ENCODE measurements around the gene TMEM154. TPM values are rescaled to one million over a fixed set of nuclear protein-coding genes. Genes with fewer than 3 reads are reported as not detected.

The TMEM154 gene
- total RNA-seq, 1 experiment from 2014 or later, result 41.5 TPM

GRCh38 chr4:152661649-152662048 lies 18.1 kb downstream of the TMEM154 start:
- no peak for TF ChIP-seq CTCF (IDR thresholded peaks at IDR 0.05; ENCODE audit: unreplicated experiment)
- no TSS peak for BruUV-seq (replicated peaks)
- CTCF ChIA-PET, result interaction anchor here (0.6 to 1.6 kb wide), 2 partner anchors 19 to 20 kb away, joined by 3 read pairs; no protein-coding TSS in a partner anchor
- no peak overlapping the region for H3K4me3 Mint-ChIP-seq (ENCODE audit: unreplicated experiment)
- H3K27me3 Mint-ChIP-seq (ENCODE audit: insufficient read depth, unreplicated experiment), result no peaks in the 10 kb centered on the region
- no peak for DNase-seq (ENCODE audit: unreplicated experiment)
- H3K9me3 Mint-ChIP-seq (ENCODE audit: unreplicated experiment), result peaks cover 16% of the 10 kb centered on the region
- POLR2A ChIA-PET, result no interaction called here
- peaks cover 7% of the 10 kb centered on the region for H3K4me1 Mint-ChIP-seq (ENCODE audit: insufficient read depth, unreplicated experiment)
- H3K27ac Mint-ChIP-seq (ENCODE audit: low read depth, unreplicated experiment), result no peak overlapping the region
- no peaks in the 10 kb centered on the region for H3K36me3 Mint-ChIP-seq (ENCODE audit: insufficient read depth, unreplicated experiment)
- intact Hi-C loops (cut with micrococcal nuclease), result no loop called here

DNA sequence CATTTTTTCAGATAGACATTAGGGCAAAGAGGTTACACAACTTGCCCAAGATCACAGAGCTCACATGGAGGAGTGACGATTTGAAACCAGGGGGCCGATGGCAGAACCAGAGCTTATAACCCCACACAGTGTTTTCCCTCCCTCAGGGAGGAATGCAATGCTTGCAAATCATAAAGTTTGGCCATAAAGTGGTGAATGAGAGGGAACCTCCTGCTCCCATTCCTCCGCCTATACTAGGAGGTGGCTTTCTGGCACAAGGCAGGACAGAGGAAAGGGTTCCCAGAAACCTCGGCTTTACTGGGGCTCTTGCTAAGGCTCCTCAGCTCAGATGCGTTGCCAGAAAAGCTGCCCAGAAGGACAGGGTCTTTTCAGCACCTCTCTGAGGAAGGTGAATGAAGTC lies 19.3 kb downstream of the TMEM154 start:
- ChIA-PET CTCF (no interaction called here), POLR2A (interaction anchor here (0.6 to 0.8 kb wide), 3 partner anchors 14 to 159 kb away, joined by 3 read pairs; no protein-coding TSS in a partner anchor)
- H3K36me3 Mint-ChIP-seq (ENCODE audit: insufficient read depth, unreplicated experiment), result no peaks in the 10 kb centered on the region
- BruUV-seq (replicated peaks), result no TSS peak
- peaks cover 7% of the 10 kb centered on the region for H3K4me1 Mint-ChIP-seq (ENCODE audit: insufficient read depth, unreplicated experiment)
- no peak overlapping the region for H3K27ac Mint-ChIP-seq (ENCODE audit: low read depth, unreplicated experiment)
- H3K9me3 Mint-ChIP-seq (ENCODE audit: unreplicated experiment), result peaks cover 16% of the 10 kb centered on the region
- no peak overlapping the region for H3K4me3 Mint-ChIP-seq (ENCODE audit: unreplicated experiment)
- intact Hi-C loops (cut with micrococcal nuclease), result no loop called here
- no peak for DNase-seq (ENCODE audit: unreplicated experiment)
- no peaks in the 10 kb centered on the region for H3K27me3 Mint-ChIP-seq (ENCODE audit: insufficient read depth, unreplicated experiment)
- TF ChIP-seq CTCF (IDR thresholded peaks at IDR 0.05; ENCODE audit: unreplicated experiment), result no peak

DNA sequence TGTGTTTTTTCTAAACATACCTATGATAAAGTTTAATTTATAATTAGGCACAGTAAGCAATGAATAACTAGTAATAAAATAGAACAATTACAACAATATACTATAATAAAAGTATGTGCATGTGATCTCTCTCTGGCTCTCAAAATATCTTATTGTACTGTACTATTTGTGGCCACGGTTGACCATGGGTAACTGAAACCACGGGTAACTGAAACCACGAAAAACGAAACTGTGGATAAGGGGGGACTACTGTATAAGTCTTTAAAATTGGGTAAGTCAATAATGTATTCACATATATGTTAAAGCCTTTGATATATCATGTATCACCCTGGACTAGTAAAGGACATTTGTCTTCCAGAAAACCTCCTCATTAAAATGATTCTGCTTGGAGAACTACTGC lies 20.0 kb downstream of the TMEM154 start:
- intact Hi-C loops (cut with micrococcal nuclease), result no loop called here
- no peak overlapping the region for H3K27ac Mint-ChIP-seq (ENCODE audit: low read depth, unreplicated experiment)
- no peaks in the 10 kb centered on the region for H3K27me3 Mint-ChIP-seq (ENCODE audit: insufficient read depth, unreplicated experiment)
- no peak overlapping the region for H3K4me3 Mint-ChIP-seq (ENCODE audit: unreplicated experiment)
- BruUV-seq (replicated peaks), result no TSS peak
- no peak for DNase-seq (ENCODE audit: unreplicated experiment)
- no peak for TF ChIP-seq CTCF (IDR thresholded peaks at IDR 0.05; ENCODE audit: unreplicated experiment)
- peaks cover 16% of the 10 kb centered on the region for H3K9me3 Mint-ChIP-seq (ENCODE audit: unreplicated experiment)
- peaks cover 7% of the 10 kb centered on the region for H3K4me1 Mint-ChIP-seq (ENCODE audit: insufficient read depth, unreplicated experiment)
- ChIA-PET POLR2A (no interaction called here), CTCF (no interaction called here)
- H3K36me3 Mint-ChIP-seq (ENCODE audit: insufficient read depth, unreplicated experiment), result no peaks in the 10 kb centered on the region

GRCh38 chr4:152657657-152658056 lies 22.1 kb downstream of the TMEM154 start:
- CTCF ChIA-PET, result interaction anchor here (0.6 to 0.9 kb wide), 2 partner anchors 11 to 23 kb away, joined by 3 read pairs; no protein-coding TSS in a partner anchor
- no peak overlapping the region for H3K4me3 Mint-ChIP-seq (ENCODE audit: unreplicated experiment)
- BruUV-seq (replicated peaks), result no TSS peak
- H3K27me3 Mint-ChIP-seq (ENCODE audit: insufficient read depth, unreplicated experiment), result no peaks in the 10 kb centered on the region
- no peak for DNase-seq (ENCODE audit: unreplicated experiment)
- intact Hi-C loops (cut with micrococcal nuclease), result no loop called here
- TF ChIP-seq CTCF (IDR thresholded peaks at IDR 0.05; ENCODE audit: unreplicated experiment), result no peak
- no peaks in the 10 kb centered on the region for H3K36me3 Mint-ChIP-seq (ENCODE audit: insufficient read depth, unreplicated experiment)
- H3K4me1 Mint-ChIP-seq (ENCODE audit: insufficient read depth, unreplicated experiment), result no peaks in the 10 kb centered on the region
- no peak overlapping the region for H3K27ac Mint-ChIP-seq (ENCODE audit: low read depth, unreplicated experiment)
- POLR2A ChIA-PET, result interaction anchor here (0.7 kb wide), 1 partner anchor 26 kb away, joined by 3 read pairs; no protein-coding TSS in a partner anchor
- peaks cover 16% of the 10 kb centered on the region for H3K9me3 Mint-ChIP-seq (ENCODE audit: unreplicated experiment)
